ENCODE measurements around the gene MMS19. TPM values are rescaled to one million over a fixed set of nuclear protein-coding genes. Genes with fewer than 3 reads are reported as not detected.
A peak's percentile ranks its signal among the peaks of the same experiment; 100 is the strongest.

Gene MMS19
- total RNA-seq, 4 donors from 2014 or later = 62.8 to 116 (median 106) TPM

DNA sequence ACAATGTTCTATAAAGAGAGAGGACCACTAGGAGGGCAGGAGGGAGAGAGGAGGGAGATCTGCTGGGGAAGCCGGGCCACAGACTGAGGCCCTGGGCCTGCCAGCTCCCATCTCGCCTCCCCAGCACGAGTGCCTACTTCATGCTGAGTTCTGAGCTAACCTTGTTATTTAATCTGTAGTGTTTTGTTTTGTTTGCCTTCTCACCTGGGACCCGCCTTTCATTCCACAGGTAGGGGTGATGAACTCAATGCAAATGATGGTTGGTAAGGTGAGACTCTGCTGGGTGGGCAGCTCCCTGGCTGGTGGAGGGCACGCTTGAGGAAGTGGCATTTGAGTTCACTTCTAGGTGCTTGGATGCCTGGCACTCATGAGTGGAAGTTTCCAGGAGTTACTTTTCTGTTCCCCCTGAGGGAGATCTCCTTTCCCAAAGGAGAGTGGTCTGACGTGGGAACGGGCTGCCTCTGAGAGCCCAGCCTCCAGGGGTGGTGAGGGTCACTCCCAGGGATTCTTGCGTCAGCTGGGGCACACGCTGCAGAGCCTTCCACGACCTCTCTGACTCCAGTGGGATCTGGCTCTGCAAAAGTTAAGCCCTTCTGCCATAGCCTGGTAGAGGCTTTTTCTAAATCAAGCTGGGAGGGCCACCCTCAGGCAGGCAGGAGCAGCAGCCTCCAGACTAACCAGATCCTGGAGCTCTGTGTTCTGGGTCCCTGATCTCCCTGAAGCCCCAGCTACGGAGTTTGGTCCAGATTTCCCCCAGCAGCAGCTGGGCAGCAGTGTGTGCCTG lies 22.9 kb upstream of the MMS19 start:
- Histone ChIP-seq H3K4me1 (peaks cover 0 to 9% (median 0%) of the 10 kb centered on the region in 4 donors), H3K9me3 (no peaks in the 10 kb centered on the region), H3K27me3 (no peaks in the 10 kb centered on the region), H3K4me3 (no peak overlapping the region), H3K36me3 (no peaks in the 10 kb centered on the region), H3K27ac (no peak overlapping the region)
- intact Hi-C loops (cut with DNase I; ENCODE audit: low total_unique reads) = no loop called here
- in situ Hi-C loops (cut with MboI; ENCODE audit: low pct_ligation_motif_present in 1 of 4, low pct_unique_long_range_greater_than_20kb in 1 of 4, low sequenced_read_pairs in 3 of 4) = no loop called here
- 70 to 78% methylated on average over 2 to 11 of the region's 11 CpGs for WGBS, 2 donors (ENCODE audit: low coverage in 1 of 2)
- TF ChIP-seq, protein P1, sequence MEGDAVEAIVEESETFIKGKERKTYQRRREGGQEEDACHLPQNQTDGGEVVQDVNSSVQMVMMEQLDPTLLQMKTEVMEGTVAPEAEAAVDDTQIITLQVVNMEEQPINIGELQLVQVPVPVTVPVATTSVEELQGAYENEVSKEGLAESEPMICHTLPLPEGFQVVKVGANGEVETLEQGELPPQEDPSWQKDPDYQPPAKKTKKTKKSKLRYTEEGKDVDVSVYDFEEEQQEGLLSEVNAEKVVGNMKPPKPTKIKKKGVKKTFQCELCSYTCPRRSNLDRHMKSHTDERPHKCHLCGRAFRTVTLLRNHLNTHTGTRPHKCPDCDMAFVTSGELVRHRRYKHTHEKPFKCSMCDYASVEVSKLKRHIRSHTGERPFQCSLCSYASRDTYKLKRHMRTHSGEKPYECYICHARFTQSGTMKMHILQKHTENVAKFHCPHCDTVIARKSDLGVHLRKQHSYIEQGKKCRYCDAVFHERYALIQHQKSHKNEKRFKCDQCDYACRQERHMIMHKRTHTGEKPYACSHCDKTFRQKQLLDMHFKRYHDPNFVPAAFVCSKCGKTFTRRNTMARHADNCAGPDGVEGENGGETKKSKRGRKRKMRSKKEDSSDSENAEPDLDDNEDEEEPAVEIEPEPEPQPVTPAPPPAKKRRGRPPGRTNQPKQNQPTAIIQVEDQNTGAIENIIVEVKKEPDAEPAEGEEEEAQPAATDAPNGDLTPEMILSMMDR (IDR thresholded peaks at IDR 0.05) = no peak
- TF ChIP-seq POLR2A (IDR thresholded peaks at IDR 0.05) = no peak
- TF ChIP-seq EP300 (IDR thresholded peaks at IDR 0.05; ENCODE audit: low read depth) = no peak
- TF ChIP-seq POLR2AphosphoS5 (IDR thresholded peaks at IDR 0.05) = no peak
- DNase-seq = no peak

DNA sequence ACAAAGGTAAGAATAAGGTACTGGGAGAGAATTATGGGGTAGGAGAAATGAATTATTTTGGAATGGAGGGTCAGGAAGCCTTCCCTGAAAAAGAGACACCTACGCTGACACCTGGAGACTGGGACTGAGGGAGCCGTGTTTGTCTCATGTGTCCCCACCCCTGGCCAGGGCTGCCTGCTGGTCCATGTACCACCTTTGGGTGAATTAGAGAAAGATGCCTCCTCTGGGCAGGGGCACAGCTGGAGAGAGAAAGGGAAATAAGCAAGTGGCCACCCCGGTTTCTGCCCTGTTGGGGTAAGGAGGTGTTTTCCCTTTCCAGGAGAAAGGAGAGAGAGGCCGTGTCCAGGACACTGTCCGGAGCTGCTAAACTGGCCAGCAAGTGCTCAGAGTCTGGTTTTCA lies 22.3 kb upstream of the MMS19 start:
- H3K4me3 ChIP-seq = no peak overlapping the region
- intact Hi-C loops (cut with DNase I; ENCODE audit: low total_unique reads) (no loop called here), in situ Hi-C loops (cut with MboI; ENCODE audit: low pct_ligation_motif_present in 1 of 4, low pct_unique_long_range_greater_than_20kb in 1 of 4, low sequenced_read_pairs in 3 of 4) (no loop called here)
- TF ChIP-seq EP300 (IDR thresholded peaks at IDR 0.05; ENCODE audit: low read depth) (no peak), POLR2A (IDR thresholded peaks at IDR 0.05) (no peak), POLR2AphosphoS5 (IDR thresholded peaks at IDR 0.05) (no peak)
- TF ChIP-seq, protein P1 (IDR thresholded peaks at IDR 0.05) = no peak
- 72 to 73% methylated on average over 5 of the region's 5 CpGs for WGBS, 2 donors (ENCODE audit: low coverage in 1 of 2)
- H3K27me3 ChIP-seq = no peaks in the 10 kb centered on the region
- no peaks in the 10 kb centered on the region for H3K36me3 ChIP-seq
- no peaks in the 10 kb centered on the region for H3K9me3 ChIP-seq
- DNase-seq = no peak
- H3K27ac ChIP-seq = no peak overlapping the region
- H3K4me1 ChIP-seq = peaks cover 0 to 9% (median 0%) of the 10 kb centered on the region in 4 donors

DNA sequence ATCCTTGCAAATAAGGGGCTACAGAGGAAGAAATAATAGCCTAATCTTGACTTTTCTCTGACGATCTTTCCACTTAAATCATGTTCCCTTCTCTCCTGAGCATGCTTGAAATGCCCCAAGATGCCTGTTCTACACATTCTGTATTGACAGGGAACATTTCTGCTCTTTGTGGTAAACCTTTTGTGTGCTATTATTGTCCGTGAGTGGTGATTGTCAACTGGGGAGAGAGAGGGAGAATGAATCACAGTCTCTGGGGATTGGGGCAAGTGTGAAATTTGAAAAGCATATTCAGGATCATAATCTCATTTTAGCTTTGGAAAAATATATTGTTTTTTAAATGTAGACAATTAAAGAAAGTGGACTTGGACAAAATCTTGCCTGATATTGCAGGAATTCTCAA lies 21.1 kb upstream of the MMS19 start:
- no peaks in the 10 kb centered on the region for H3K36me3 ChIP-seq
- WGBS, 2 donors (ENCODE audit: low coverage in 1 of 2) = 50 to 71% methylated on average over 2 of the region's 2 CpGs
- no peaks in the 10 kb centered on the region for H3K9me3 ChIP-seq
- intact Hi-C loops (cut with DNase I; ENCODE audit: low total_unique reads) (no loop called here), in situ Hi-C loops (cut with MboI; ENCODE audit: low pct_ligation_motif_present in 1 of 4, low pct_unique_long_range_greater_than_20kb in 1 of 4, low sequenced_read_pairs in 3 of 4) (no loop called here)
- TF ChIP-seq EP300 (IDR thresholded peaks at IDR 0.05; ENCODE audit: low read depth) (no peak), POLR2AphosphoS5 (IDR thresholded peaks at IDR 0.05) (no peak), POLR2A (IDR thresholded peaks at IDR 0.05) (no peak)
- TF ChIP-seq, protein P1 (IDR thresholded peaks at IDR 0.05) = no peak
- no peak overlapping the region for H3K4me3 ChIP-seq
- DNase-seq = no peak
- H3K27me3 ChIP-seq = no peaks in the 10 kb centered on the region
- H3K4me1 ChIP-seq = peaks cover 0 to 9% (median 0%) of the 10 kb centered on the region in 4 donors
- H3K27ac ChIP-seq = no peak overlapping the region

DNA sequence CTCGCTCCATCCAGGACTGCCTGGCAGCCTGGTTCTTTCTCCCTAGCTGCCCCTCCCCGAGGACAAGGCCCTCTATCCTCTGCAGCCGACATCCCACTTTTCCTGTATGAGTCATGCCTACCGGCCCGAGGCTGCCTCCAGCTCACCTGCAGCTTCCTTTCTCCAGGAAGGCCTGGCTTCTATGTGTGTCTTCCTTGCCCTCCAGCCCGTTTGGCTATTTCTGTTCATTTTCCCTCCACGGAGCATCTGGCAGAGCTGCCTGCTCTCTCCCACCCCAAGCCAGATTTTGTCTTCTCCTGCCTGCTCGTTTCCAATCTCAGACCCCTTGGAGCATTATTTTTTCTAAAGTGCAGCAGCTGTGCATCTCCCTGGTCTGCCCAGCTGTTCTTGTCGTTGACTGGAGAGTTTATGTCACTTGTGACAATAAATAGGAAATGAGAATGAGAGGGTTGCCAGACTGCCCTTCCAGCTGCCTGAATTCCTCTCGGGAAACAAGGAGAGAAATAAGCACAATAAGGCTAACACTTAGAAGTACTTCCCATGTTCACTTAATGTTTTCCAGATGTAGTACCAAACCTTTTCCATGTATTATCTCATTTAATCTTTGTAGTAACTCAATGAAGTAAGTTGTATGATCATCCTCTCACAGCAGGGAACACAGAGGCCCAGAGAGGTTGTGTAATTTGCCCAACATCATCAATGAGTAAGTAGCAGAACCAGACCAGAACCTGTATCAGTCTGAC lies 20.2 kb upstream of the MMS19 start:
- in situ Hi-C loops (cut with MboI; ENCODE audit: low pct_ligation_motif_present in 1 of 4, low pct_unique_long_range_greater_than_20kb in 1 of 4, low sequenced_read_pairs in 3 of 4) = no loop called here
- Histone ChIP-seq H3K36me3 (no peaks in the 10 kb centered on the region), H3K27me3 (no peaks in the 10 kb centered on the region), H3K9me3 (no peaks in the 10 kb centered on the region), H3K27ac (peak overlapping the region in 1 of 4 donors; percentile 34), H3K4me3 (no peak overlapping the region), H3K4me1 (peaks cover 0 to 9% (median 0%) of the 10 kb centered on the region in 4 donors)
- intact Hi-C loops (cut with DNase I; ENCODE audit: low total_unique reads) = no loop called here
- TF ChIP-seq, protein P1 (IDR thresholded peaks at IDR 0.05) = no peak
- TF ChIP-seq POLR2AphosphoS5 (IDR thresholded peaks at IDR 0.05) (no peak), EP300 (IDR thresholded peaks at IDR 0.05; ENCODE audit: low read depth) (no peak), POLR2A (IDR thresholded peaks at IDR 0.05) (no peak)
- no peak for DNase-seq
- 35 to 40% methylated on average over 2 to 10 of the region's 10 CpGs for WGBS, 2 donors (ENCODE audit: low coverage in 1 of 2)

All from transverse colon (tissue), 4 donors.